Naive thymus-derived CD4-positive, alpha-beta T cell (primary cell): Measurements from ENCODE around the gene PLA2G6. TPM values are rescaled to one million over a fixed set of nuclear protein-coding genes. Genes with fewer than 3 reads are reported as not detected.

Experiments
- ATAC-seq: fragments of 150-1000 bp; cut with Tn5 transposase; 2 replicates; pipeline ENCODE4 v1.10.0; 2021; ENCODE audit warnings: mild to moderate bottlenecking, moderate library complexity
- CTCF ChIA-PET: fragments of 350-600 bp; sonication (Branson Sonifier 250); formaldehyde crosslinking; loops from one replicate; lab custom pipeline; 2021; ENCODE audit warnings: antibody characterized with exemption; lab: Charles Lee
- POLR2A ChIA-PET: fragments of 350-600 bp; sonication (Branson Sonifier 250); formaldehyde crosslinking; loops from one replicate; lab custom pipeline; 2021; ENCODE audit warnings: antibody characterized with exemption, inconsistent platforms; lab: Charles Lee
- DNase-seq, 9 donors: peaks; one replicate each; pipeline versions ENCODE4 v3.0.0 to v3.0.0-alpha.2; 2020 to 2022; ENCODE audit warnings: mixed read lengths in 1 of 9
- H3K27ac ChIP-seq: one replicate; pipeline ENCODE4 v1.7.0; 2013; ENCODE audit warnings: mild to moderate bottlenecking, low read depth, low read length, moderate library complexity
- H3K27me3 ChIP-seq, 2 donors: one replicate each; pipeline ENCODE4 v1.7.0; 2013; ENCODE audit warnings: low read length in 2 of 2, mild to moderate bottlenecking in 2 of 2, moderate library complexity in 2 of 2; ENCODE audit not compliant: control insufficient read depth in 2 of 2, insufficient read depth in 2 of 2
- H3K36me3 ChIP-seq, 3 experiments: 1 replicate in 2 of 3; 2 replicates in 1 of 3; pipeline ENCODE4 v1.7.0; 2013; ENCODE audit warnings: low read length in 3 of 3, mild to moderate bottlenecking in 3 of 3, moderate library complexity in 1 of 3; ENCODE audit not compliant: insufficient read depth in 3 of 3, control insufficient read depth in 2 of 3
- H3K4me1 ChIP-seq, 2 donors: one replicate each; pipeline ENCODE4 v1.7.0; 2013; ENCODE audit warnings: low read length in 2 of 2, mild to moderate bottlenecking in 2 of 2, moderate library complexity in 1 of 2; ENCODE audit not compliant: control insufficient read depth in 2 of 2, insufficient read depth in 2 of 2
- H3K4me3 ChIP-seq: 2 replicates; pipeline ENCODE4 v1.7.0; 2013; ENCODE audit warnings: mild to moderate bottlenecking, low read length
- H3K9me3 ChIP-seq, 3 experiments: 1 replicate in 2 of 3; 2 replicates in 1 of 3; pipeline ENCODE4 v1.7.0; 2013; ENCODE audit warnings: low read length in 3 of 3; ENCODE audit not compliant: control insufficient read depth in 2 of 3
- H3K27ac Mint-ChIP-seq, 9 donors: one replicate each; pipeline ENCODE4 v1.8.0; 2020 to 2022; ENCODE audit warnings: mixed read lengths in 9 of 9, mild to moderate bottlenecking in 8 of 9, moderate library complexity in 5 of 9, inconsistent platforms in 2 of 9
- H3K27me3 Mint-ChIP-seq, 5 donors: one replicate each; pipeline ENCODE4 v1.8.0; 2021 to 2022; ENCODE audit warnings: mixed read lengths in 5 of 5, mild to moderate bottlenecking in 1 of 5
- H3K36me3 Mint-ChIP-seq, 5 donors: one replicate each; pipeline ENCODE4 v1.8.0; 2020 to 2022; ENCODE audit warnings: mixed read lengths in 5 of 5, mild to moderate bottlenecking in 3 of 5, inconsistent platforms in 1 of 5
- H3K4me1 Mint-ChIP-seq, 7 donors: one replicate each; pipeline ENCODE4 v1.8.0; 2020 to 2022; ENCODE audit warnings: mixed read lengths in 7 of 7, mild to moderate bottlenecking in 3 of 7, inconsistent platforms in 1 of 7
- H3K4me3 Mint-ChIP-seq, 10 donors: one replicate each; pipeline ENCODE4 v1.8.0; 2020 to 2022; ENCODE audit warnings: mild to moderate bottlenecking in 10 of 10, mixed read lengths in 10 of 10, moderate library complexity in 6 of 10, inconsistent platforms in 2 of 10
- H3K9me3 Mint-ChIP-seq, 11 donors: one replicate each; pipeline ENCODE4 v1.8.0; 2020 to 2022; ENCODE audit warnings: mixed read lengths in 11 of 11, mild to moderate bottlenecking in 4 of 11, inconsistent platforms in 1 of 11, moderate library complexity in 1 of 11
- intact Hi-C, 2 donors: fragments of 100-400 bp; cut with micrococcal nuclease; formaldehyde crosslinking; loops; one replicate each; pipeline ENCODE4 v1.15.1; 2023
- polyA plus RNA-seq, 2 donors: library from polyadenylated mRNA; unstranded; fragments of 300-500 nt; fragmentation: Illumina TruSeq; gene quantifications; one replicate each; pipeline ENCODE4 v1.2.3, GENCODE V29; 2021
- total RNA-seq, 6 experiments: library from RNA in 5 of 6; stranded (reverse) in 5 of 6; gene quantifications; 1 replicate in 5 of 6; 2 replicates in 1 of 6; pipeline ENCODE4 v1.2.3 and lab custom pipeline; 2021 to 2026

The PLA2G6 gene
- total and polyA plus RNA-seq, 7 experiments from 2014 or later = 4.8 to 252 (median 78.9) TPM

GRCh38 chr22:38174626-38175025 is 7.0 kb downstream of the PLA2G6 start:
- Mint-ChIP-seq H3K9me3 (no peaks in the 10 kb centered on the region), H3K4me3 (peak overlapping the region in 1 of 10 donors; percentile 46), H3K27ac (peak overlapping the region in 2 of 9 donors; percentile 20 to 70), H3K27me3 (no peaks in the 10 kb centered on the region), H3K4me1 (peaks cover 40 to 61% (median 47%) of the 10 kb centered on the region in 7 donors), H3K36me3 (peaks cover 3 to 19% (median 6%) of the 10 kb centered on the region in 5 donors)
- ATAC-seq (no peak), DNase-seq (no peak)
- Histone ChIP-seq H3K4me3 (no peak overlapping the region), H3K36me3 (peaks cover 0 to 2% (median 0%) of the 10 kb centered on the region in 3 experiments), H3K9me3 (no peaks in the 10 kb centered on the region), H3K4me1 (peaks cover 18 to 26% of the 10 kb centered on the region in 2 donors), H3K27ac (no peak overlapping the region), H3K27me3 (no peaks in the 10 kb centered on the region)
- CTCF ChIA-PET = no interaction called here
- intact Hi-C loops = no loop called here
- POLR2A ChIA-PET = no interaction called here

GRCh38 chr22:38173641-38173906 is 8.1 kb downstream of the PLA2G6 start:
- Histone ChIP-seq H3K27me3 (no peaks in the 10 kb centered on the region), H3K36me3 (peaks cover 0 to 12% (median 0%) of the 10 kb centered on the region in 3 experiments), H3K4me3 (no peak overlapping the region), H3K4me1 (peaks cover 18 to 26% of the 10 kb centered on the region in 2 donors), H3K27ac (no peak overlapping the region), H3K9me3 (no peaks in the 10 kb centered on the region)
- no peaks in the 10 kb centered on the region for H3K9me3 Mint-ChIP-seq
- H3K4me1 Mint-ChIP-seq = peaks cover 33 to 51% (median 40%) of the 10 kb centered on the region in 7 donors
- ChIA-PET CTCF (no interaction called here), POLR2A (interaction anchor here (0.6 kb wide), 1 partner anchor 319 kb away, joined by 4 read pairs; no protein-coding TSS in a partner anchor)
- intact Hi-C loops = no loop called here
- H3K27me3 Mint-ChIP-seq = no peaks in the 10 kb centered on the region
- H3K4me3 Mint-ChIP-seq = no peak overlapping the region
- DNase-seq (no peak), ATAC-seq (no peak)
- peak overlapping the region in 1 of 9 donors; percentile 31 for H3K27ac Mint-ChIP-seq
- peaks cover 3 to 21% (median 4%) of the 10 kb centered on the region in 5 donors for H3K36me3 Mint-ChIP-seq

GRCh38 chr22:38172832-38173640 is 8.6 kb downstream of the PLA2G6 start:
- Histone ChIP-seq H3K4me3 (no peak overlapping the region), H3K27ac (no peak overlapping the region), H3K36me3 (peaks cover 0 to 18% (median 0%) of the 10 kb centered on the region in 3 experiments), H3K27me3 (no peaks in the 10 kb centered on the region), H3K4me1 (peaks cover 18 to 26% of the 10 kb centered on the region in 2 donors), H3K9me3 (no peaks in the 10 kb centered on the region)
- Mint-ChIP-seq H3K4me1 (peaks cover 32 to 48% (median 40%) of the 10 kb centered on the region in 7 donors), H3K36me3 (peaks cover 3 to 23% (median 4%) of the 10 kb centered on the region in 5 donors), H3K4me3 (peak overlapping the region in 4 of 10 donors; percentile 23 to 43 (median 38)), H3K9me3 (no peaks in the 10 kb centered on the region), H3K27ac (peak overlapping the region in 3 of 9 donors; percentile 31 to 72 (median 58)), H3K27me3 (no peaks in the 10 kb centered on the region)
- intact Hi-C loops = no loop called here
- POLR2A ChIA-PET = interaction anchor here (0.6 kb wide), 1 partner anchor 320 kb away, joined by 4 read pairs; no protein-coding TSS in a partner anchor
- peak; percentile 69 for ATAC-seq
- CTCF ChIA-PET = no interaction called here
- no peak for DNase-seq

GRCh38 chr22:38171927-38172831 is 9.5 kb downstream of the PLA2G6 start:
- Histone ChIP-seq H3K27ac (no peak overlapping the region), H3K9me3 (no peaks in the 10 kb centered on the region), H3K4me1 (peaks cover 18 to 25% of the 10 kb centered on the region in 2 donors), H3K4me3 (no peak overlapping the region), H3K36me3 (peaks cover 0 to 26% (median 0%) of the 10 kb centered on the region in 3 experiments), H3K27me3 (no peaks in the 10 kb centered on the region)
- Mint-ChIP-seq H3K9me3 (no peaks in the 10 kb centered on the region), H3K27me3 (no peaks in the 10 kb centered on the region), H3K4me3 (peak overlapping the region in 1 of 10 donors; percentile 33), H3K4me1 (peaks cover 29 to 46% (median 38%) of the 10 kb centered on the region in 7 donors), H3K27ac (peak overlapping the region in 3 of 9 donors; percentile 21 to 72 (median 51)), H3K36me3 (peaks cover 4 to 27% (median 8%) of the 10 kb centered on the region in 5 donors)
- intact Hi-C loops = no loop called here
- no peak for ATAC-seq
- DNase-seq = no peak
- POLR2A ChIA-PET = no interaction called here
- CTCF ChIA-PET = interaction anchor here (0.6 kb wide), 1 partner anchor 1420 kb away, joined by 3 read pairs; no protein-coding TSS in a partner anchor

GRCh38 chr22:38170469-38170868 is 11.2 kb downstream of the PLA2G6 start:
- ATAC-seq (no peak), DNase-seq (no peak)
- Histone ChIP-seq H3K4me1 (peaks cover 1 to 11% of the 10 kb centered on the region in 2 donors), H3K4me3 (no peak overlapping the region), H3K36me3 (peaks cover 0 to 33% (median 0%) of the 10 kb centered on the region in 3 experiments), H3K9me3 (no peaks in the 10 kb centered on the region), H3K27ac (no peak overlapping the region), H3K27me3 (no peaks in the 10 kb centered on the region)
- no peaks in the 10 kb centered on the region for H3K9me3 Mint-ChIP-seq
- H3K36me3 Mint-ChIP-seq = peaks cover 4 to 39% (median 11%) of the 10 kb centered on the region in 5 donors
- ChIA-PET POLR2A (no interaction called here), CTCF (no interaction called here)
- H3K27ac Mint-ChIP-seq = no peak overlapping the region
- no peaks in the 10 kb centered on the region for H3K27me3 Mint-ChIP-seq
- peaks cover 15 to 29% (median 23%) of the 10 kb centered on the region in 7 donors for H3K4me1 Mint-ChIP-seq
- no peak overlapping the region for H3K4me3 Mint-ChIP-seq
- intact Hi-C loops = no loop called here

GRCh38 chr22:38169116-38169515 is 12.5 kb downstream of the PLA2G6 start:
- no peak overlapping the region for H3K27ac Mint-ChIP-seq

More at GRCh38 chr22:38169116-38169515, 12.5 kb downstream of the PLA2G6 start:
- POLR2A ChIA-PET = no interaction called here
- Mint-ChIP-seq H3K4me3 (no peak overlapping the region), H3K36me3 (peaks cover 9 to 52% (median 13%) of the 10 kb centered on the region in 5 donors), H3K27me3 (no peaks in the 10 kb centered on the region), H3K4me1 (peaks cover 8 to 25% (median 21%) of the 10 kb centered on the region in 7 donors), H3K9me3 (no peaks in the 10 kb centered on the region)
- ATAC-seq (no peak), DNase-seq (no peak)
- intact Hi-C loops = no loop called here
- Histone ChIP-seq H3K27me3 (no peaks in the 10 kb centered on the region), H3K4me1 (peaks cover 0 to 11% of the 10 kb centered on the region in 2 donors), H3K4me3 (no peak overlapping the region), H3K27ac (no peak overlapping the region), H3K9me3 (no peaks in the 10 kb centered on the region), H3K36me3 (peaks cover 0 to 46% (median 3%) of the 10 kb centered on the region in 3 experiments)
- CTCF ChIA-PET = no interaction called here
